Measurements from ENCODE around the gene ZDHHC8.

ZDHHC8 gene

DNA sequence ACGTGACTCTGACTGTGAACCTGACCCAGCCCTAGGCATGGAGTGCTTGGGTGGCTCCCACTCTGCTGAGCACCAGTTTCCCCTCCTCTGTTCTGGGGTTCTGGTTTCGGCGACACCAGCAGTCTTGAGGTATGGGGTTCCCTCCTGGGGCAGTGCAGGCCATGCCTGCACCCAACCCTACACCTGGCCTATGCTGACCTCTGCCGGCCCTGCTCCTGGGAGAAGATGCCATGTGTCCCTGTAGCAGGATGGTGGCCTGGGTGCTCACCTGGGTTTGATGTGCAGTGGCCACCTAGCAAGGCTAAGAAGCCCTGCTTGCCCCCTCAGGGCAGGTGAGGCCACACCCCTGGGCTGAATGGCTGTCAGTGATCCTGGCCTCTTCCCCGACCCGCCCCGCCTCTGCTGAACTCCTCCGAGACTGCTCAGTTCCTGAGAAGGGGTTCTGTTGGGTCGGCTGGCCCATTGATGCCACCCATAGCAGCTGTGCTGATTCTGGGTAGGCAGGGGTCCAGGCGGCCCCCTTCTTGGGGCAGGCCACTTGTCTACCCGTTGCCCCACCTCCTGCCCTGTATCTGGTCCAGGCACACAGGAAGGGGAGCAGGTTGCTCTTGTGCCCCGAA, 2.4 kb downstream of the ZDHHC8 start:
- no peak for DNase-seq (ENCODE audit: low read depth)
- TF ChIP-seq, protein P1, sequence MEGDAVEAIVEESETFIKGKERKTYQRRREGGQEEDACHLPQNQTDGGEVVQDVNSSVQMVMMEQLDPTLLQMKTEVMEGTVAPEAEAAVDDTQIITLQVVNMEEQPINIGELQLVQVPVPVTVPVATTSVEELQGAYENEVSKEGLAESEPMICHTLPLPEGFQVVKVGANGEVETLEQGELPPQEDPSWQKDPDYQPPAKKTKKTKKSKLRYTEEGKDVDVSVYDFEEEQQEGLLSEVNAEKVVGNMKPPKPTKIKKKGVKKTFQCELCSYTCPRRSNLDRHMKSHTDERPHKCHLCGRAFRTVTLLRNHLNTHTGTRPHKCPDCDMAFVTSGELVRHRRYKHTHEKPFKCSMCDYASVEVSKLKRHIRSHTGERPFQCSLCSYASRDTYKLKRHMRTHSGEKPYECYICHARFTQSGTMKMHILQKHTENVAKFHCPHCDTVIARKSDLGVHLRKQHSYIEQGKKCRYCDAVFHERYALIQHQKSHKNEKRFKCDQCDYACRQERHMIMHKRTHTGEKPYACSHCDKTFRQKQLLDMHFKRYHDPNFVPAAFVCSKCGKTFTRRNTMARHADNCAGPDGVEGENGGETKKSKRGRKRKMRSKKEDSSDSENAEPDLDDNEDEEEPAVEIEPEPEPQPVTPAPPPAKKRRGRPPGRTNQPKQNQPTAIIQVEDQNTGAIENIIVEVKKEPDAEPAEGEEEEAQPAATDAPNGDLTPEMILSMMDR (conservative IDR thresholded peaks at IDR 0.05; ENCODE audit: low read length), result no peak
- H3K4me3 ChIP-seq (ENCODE audit: low read length), result no peak overlapping the region

DNA sequence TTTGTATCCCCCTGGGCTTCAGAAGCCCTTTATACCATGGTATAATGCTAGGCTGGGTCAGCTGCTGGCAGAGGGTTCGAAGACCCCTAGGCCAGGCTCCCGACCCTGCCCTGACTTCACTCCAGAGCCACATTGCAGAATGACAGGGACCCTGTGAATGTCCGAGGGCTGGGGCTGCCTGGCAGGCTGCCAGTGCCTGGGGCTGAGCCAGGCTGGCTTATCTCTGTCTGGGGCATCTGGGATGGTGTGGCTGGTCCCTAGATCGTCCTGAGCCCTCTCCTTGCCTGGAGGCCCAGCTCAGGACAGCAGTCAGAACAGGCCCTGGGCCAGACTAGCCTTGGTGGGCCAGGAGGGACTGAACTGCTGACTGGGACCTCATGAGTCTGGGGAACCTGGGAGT, 3.7 kb downstream of the ZDHHC8 start:
- TF ChIP-seq, protein P1 (conservative IDR thresholded peaks at IDR 0.05; ENCODE audit: low read length), result no peak
- H3K4me3 ChIP-seq (ENCODE audit: low read length), result no peak overlapping the region
- DNase-seq (ENCODE audit: low read depth), result no peak

DNA sequence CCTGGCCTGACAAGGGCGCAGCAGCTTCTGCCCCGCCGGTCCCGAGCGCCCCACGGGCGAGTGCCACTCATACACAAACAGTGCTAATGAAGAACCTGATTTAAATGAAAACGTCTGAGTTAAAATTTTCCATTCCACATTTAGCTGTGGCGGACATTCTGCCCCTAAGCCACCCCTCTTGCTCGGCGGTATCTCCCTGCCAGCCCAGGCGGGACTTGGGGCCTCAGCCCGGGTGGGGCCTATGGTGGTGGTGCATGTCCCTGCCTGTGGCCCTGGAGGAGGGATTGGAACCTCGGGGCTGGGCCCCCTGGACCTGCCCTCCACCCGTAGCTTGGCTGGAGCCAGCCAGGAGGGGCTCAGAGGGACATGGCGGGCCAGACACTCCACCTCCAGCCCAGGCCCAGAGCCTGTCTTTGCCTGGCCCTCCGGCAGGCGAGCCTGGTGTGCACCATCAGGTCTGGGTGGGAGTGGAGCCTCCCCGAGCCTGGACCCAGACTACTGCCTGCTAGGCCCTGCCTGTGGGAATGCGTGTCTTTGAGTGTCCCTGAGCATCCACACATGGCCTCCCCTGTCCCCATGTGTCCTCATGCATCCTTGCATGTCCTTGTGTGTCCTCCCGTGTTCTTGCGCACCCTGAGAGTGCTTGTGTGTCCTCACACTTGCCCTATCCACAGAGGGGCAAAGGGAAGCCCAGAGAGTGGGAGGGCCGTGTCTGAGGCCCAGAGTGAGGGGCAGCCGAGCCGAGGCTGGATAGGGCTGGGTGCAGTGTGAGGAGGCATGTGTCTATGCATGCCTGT, 4.4 kb downstream of the ZDHHC8 start:
- TF ChIP-seq, protein P1 (conservative IDR thresholded peaks at IDR 0.05; ENCODE audit: low read length), result no peak
- no peak for DNase-seq (ENCODE audit: low read depth)
- H3K4me3 ChIP-seq (ENCODE audit: low read length), result no peak overlapping the region

DNA sequence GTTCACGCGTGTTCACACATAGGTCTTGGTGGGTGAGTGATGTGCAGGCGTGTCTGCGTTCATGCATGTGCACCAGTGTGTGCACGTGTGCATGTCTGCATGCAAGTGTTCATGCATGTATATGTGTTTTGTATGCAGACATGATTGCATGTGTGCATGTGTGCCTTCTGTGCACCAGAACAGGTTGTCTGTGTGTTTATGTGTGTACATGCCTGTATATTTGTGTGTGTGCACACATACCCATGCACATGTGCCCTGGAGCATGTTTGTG, 4.9 kb downstream of the ZDHHC8 start:
- no peak overlapping the region for H3K4me3 ChIP-seq (ENCODE audit: low read length)
- no peak for DNase-seq (ENCODE audit: low read depth)
- TF ChIP-seq, protein P1 (conservative IDR thresholded peaks at IDR 0.05; ENCODE audit: low read length), result no peak

DNA sequence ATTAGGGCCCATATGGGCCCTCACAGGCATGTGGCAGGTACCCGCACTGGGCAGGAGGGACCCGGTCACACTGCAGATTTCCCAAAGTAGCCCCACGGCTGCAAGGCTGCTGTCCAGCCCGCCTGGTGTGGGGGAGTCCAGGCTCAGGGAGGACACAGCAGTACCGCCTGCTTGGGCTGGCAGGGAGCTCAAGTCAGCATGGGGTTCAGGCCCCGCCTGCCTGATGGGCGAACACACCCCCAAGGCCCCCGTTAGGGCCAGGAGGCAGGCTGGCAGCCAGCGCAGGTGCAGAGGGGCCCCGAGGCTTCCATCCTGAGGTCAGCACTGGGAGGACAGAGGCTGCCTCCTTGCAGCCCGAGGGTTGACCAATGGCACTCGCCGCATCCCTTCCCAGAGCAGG, 5.5 kb downstream of the ZDHHC8 start:
- DNase-seq (ENCODE audit: low read depth), result no peak
- no peak overlapping the region for H3K4me3 ChIP-seq (ENCODE audit: low read length)
- TF ChIP-seq, protein P1 (conservative IDR thresholded peaks at IDR 0.05; ENCODE audit: low read length), result no peak

DNA sequence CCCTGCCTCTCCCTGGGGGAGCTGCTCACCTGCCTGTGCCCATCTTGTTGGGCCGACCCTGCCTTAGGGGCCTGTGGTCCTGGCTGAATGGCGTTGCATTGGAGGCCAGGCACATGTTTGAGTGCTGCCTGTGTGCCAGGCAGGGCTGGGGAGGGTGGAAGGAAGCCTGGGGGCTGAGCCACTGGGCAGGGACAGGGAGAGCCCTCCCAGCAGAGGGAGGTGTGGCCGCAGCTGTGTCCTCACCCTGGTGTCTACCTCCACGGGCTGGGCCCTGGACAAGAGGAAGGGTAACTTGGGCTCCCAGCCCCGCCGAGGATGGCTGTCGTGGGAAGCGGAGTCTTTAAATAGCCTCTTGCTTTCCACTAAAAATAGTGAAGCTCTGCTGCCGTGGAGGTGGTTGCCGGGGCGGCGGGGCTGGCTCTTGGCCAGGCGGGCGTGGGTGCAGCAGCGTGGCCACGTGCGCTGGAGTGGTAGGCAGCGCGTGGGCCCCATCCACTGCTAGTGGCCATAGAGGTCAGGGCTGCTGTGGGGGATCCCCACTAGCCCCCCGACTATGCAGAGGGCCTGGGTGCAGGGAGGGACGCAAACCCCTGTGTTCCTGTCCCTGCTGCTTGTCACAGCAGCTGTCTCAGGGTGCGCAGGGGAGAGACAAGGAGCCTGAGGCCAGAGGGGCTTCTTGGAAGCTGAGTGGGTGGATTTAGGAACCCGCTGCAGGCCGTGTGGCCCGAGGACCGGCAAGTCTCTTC, 6.2 kb downstream of the ZDHHC8 start:
- TF ChIP-seq, protein P1 (conservative IDR thresholded peaks at IDR 0.05; ENCODE audit: low read length), result no peak
- DNase-seq (ENCODE audit: low read depth), result no peak

DNA sequence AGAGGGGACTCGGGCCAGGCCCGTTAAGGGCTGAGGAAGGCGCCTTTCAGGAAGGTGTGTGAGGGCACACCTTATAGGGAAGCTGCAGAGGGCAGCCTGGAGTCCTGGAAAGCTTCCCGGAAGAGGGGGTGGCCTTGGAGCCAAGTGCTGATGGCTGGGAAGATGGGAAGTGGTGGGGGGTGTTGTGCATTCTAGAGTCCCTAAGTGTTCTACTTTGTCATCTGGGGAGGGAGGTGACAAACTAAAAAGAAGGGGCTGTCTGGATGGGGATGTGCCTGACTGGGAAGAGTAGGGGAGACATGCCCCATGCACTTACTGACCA, 6.8 kb downstream of the ZDHHC8 start:
- no peak for DNase-seq (ENCODE audit: low read depth)
- TF ChIP-seq, protein P1 (conservative IDR thresholded peaks at IDR 0.05; ENCODE audit: low read length), result no peak
- H3K4me3 ChIP-seq (ENCODE audit: low read length), result no peak overlapping the region

More for the DNA sequence above, 6.2 kb downstream of the ZDHHC8 start:
- no peak overlapping the region for H3K4me3 ChIP-seq (ENCODE audit: low read length)
